ENCODE measurements around the gene PROZ.

The PROZ gene

DNA sequence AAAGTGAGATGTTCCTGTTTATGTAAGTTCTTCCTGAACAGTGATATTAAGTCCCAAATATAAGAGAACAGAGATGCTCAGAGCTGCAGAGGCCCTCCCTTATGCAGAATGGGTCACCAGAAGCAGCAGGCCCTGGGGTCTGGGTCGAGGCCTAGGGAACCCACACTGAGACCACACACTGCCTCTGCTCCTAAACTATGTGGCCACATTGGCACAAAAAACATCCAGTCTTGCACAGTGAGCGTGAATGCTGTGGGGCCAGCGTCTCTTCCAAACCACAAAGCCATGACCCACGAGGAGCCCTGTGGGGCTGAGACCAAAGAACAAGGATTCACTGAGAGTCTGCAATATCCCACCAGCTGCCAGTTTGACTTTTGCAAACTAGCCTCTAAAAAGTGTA is 23.6 kb downstream of the PROZ start:
- DNase-seq: no peak

DNA sequence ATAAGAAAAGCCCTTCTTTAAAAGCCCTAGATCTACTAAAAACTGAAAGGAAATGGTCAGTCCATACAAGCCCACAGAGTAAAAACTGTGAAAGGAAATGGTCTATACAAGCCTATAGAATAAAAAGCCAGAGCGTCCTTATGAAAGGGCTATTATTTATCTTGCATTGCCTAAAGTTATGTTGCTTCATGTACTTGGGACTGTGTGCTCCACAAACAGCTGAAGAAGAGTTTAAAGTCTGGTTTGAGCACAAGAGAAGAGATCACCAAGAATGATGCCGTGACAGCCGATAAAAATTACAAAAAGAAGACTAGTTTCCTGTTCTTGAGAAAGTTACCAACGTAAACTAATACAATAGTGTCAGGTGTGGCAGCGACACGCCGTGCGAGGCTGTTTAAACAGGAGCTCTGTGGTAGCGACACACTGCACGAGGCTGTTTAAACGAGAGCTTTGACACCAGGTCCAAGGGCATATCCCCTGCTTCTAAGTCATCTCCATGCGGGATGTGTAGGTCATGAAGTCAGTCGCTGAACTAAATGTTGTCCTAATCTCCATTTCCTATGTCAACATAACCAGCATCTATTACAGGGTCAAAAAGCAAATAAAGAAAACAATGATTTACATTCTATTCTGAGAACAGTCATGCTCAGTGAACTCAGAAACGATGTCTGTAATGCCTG is 25.1 kb downstream of the PROZ start:
- no peak for DNase-seq

DNA sequence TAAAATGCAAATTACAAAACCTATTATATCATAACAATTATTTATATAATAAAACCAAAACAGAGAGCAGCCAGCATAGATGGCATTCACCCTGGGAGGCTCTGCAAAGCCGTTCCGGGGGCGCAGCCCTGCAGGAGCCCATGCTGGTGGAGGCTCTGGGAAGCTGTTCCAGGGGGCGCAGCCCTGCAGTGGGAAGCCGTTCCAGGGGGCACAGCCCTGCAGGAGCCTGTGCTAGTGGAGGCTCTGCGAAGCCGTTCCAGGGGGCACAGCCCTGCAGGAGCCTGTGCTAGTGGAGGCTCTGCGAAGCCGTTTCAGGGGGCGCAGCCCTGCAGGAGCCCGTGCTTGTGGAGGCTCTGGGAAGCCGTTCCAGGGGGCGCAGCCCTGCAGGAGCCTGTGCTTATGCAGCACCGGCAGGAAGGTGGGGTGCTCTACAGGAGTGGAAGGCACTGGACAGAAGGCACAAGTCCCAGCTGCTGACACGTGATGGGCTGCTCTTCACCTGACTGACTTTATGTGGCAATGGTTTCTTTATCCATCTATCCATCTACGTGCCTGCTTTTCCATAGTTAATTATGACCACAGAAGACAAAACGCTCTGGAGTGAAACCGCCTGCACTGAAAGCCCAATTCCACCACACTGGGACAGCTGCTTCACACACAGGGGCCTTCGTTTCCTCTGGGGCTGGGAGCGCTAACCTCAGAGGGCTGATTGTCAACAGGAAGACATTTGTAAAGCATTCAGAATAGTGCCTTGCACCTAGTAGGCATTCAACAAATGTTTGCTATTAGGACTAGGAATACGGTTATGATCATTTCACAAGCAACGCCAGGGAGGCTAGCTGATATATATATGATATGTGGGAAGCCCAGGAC is 26.4 kb downstream of the PROZ start:
- DNase-seq: no peak

DNA sequence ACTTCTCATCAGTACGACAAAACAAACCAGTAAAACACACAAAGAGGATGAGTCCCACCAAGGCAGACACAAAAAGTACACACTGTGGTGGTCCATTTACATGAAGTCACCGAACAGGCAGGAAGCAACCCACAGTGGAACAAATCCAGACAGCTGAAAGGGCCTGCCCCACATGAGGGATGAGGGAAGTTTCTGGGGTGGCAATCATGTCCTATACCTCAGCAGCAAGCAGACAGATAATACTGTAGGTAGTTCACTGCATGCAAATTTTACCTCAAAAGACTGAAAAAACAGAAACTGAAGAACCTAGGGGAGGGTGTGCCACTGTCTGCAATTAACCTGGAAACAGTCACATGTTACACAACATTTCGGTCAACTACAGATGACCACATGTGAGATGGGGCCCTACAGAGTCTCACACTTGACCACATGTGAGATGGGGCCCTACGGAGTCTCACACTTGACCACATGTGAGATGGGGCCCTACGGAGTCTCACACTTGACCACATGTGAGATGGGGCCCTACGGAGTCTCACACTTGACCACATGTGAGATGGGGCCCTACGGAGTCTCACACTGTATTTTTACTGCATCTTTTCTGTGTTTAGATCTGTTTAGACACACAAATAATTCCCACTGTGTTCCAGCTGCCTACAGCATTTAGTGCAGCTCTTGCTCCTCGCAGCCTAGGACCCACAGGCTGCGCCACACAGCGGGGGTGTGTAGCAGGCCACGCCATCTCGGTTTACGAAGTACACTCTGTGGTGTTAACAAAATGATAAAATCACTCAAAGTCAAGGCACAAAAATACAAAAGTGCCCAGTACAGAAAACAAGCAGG is 27.8 kb downstream of the PROZ start:
- no peak for DNase-seq

DNA sequence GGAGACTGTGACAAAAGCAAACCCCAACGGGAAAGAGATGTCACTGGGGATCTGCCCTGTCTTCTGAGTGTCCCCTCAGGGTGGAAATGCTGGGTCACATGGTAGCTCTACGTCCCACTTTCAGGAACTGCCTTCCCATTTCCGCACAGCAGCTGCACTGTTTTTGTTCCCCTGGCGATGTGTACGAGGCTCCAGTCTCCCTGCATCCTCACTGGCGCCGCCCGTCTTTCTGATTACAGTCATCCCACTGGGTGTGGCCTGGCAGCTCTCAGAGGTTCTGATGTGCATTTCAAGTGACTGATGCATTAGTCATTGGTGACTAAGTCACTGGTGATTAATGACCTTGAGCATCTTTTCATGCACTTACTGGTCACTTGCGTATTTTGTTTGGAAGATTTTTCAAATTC is 28.8 kb downstream of the PROZ start:
- no peak for DNase-seq

DNA sequence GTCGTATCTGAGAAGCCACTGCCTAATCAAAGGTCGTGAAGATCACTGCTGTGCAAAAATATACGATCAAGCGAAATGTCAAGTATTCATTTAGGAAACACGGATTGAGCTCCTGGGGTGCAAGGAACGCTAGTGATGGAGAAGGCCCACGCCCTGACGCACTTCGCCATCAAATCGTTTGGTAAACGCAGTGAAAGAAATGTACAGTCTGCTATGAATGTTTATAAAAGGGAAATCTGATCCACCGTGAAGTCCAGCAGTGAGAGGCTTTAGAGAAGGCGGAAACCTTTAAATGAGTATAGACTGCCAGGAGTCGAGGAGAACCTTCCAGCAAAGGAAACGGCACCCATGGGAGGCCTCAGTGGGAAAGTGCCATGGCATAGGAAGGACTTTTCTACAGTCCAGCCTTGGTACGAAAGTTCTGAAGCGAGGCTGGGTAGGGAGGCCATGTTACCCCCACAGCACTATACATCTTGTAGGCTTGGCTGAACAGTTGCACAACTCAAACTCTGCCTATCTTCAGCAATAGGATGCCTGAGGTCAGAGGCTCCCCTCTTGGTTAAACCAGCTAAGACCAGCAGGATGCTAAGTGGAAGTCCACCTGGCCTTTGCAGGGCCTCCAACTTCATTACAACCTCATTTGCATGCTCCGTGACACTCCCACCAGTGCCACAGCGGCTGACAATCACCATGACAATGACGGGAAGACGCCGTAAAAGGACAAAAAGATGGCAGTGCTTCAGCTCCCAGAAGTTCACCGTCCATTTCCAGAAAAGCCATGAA is 29.6 kb downstream of the PROZ start:
- no peak for DNase-seq

DNA sequence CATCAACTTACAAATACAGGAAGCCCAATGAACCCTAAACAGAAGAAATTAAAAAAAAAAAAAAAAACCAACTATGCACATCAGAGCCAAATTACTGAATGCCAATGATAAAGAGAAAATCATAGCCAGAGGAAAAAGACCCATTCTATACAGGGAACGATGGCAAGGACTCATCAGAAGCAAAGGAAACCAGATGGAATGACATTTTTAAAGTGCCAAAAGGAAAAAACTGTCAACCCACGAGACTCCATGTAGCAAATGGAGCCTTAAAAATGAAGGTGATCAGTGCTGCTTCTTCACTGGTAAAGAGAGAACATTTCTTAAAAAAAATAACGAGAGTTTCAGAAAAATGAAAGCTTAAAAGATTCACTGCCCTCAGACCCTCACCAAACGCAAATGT is 31.7 kb downstream of the PROZ start:
- no peak for DNase-seq

DNA sequence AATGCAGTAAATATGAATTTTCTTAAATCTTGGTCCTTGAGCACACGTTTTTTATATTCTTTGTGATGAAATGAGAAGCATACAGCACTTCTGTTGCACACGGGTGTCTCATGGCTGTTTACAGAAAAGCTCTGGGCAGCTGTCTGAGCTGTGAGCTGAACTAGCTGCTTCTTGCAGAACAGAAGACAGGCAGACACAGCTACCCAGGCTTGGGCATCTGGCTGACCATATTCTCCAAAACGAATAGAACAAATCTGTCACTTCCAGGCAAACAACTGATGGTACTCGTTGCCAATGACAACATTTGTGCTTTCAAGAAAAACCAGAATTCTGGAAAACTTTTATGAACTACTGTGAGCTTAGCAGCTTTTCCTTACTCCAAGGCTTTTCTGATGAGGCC is 33.8 kb downstream of the PROZ start:
- DNase-seq: no peak

DNA sequence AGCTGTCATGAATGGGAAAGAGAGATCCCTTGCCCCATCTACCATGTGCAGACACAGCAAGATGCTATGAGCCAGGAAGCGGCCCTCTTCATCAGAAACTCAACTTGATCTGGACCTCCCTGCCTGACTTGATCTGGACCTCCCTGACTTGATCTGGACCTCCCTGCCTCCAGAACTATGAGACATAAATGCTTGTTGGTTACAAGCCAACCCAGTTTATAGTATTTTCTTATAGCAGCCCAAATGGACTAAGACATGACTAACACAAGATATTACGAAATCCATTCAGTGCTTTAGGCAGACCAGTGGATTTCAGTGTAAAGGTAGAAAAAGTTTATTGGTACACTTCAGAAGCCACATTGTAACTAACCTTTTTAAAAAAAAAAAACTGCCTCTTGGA is 34.5 kb downstream of the PROZ start:
- no peak for DNase-seq

DNA sequence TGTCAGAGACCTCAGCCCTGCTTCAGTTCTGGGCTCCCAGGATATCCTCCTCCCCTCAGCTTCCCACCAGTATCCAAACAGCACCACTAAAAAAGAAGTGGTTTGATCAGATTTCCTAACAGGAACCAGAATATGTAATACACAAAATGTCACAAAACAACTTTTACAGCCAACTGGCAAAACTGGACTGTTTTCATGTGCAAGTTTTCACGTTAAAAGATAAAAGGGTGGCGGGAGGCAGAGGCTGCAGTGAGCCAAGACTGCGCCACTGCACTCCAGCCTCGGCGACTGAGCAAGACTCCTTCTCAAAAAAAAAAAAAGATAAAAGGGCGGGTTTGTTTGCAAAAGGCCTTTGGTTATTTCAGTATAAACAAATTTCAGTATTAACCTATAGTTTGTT is 36.9 kb downstream of the PROZ start:
- no peak for DNase-seq

DNA sequence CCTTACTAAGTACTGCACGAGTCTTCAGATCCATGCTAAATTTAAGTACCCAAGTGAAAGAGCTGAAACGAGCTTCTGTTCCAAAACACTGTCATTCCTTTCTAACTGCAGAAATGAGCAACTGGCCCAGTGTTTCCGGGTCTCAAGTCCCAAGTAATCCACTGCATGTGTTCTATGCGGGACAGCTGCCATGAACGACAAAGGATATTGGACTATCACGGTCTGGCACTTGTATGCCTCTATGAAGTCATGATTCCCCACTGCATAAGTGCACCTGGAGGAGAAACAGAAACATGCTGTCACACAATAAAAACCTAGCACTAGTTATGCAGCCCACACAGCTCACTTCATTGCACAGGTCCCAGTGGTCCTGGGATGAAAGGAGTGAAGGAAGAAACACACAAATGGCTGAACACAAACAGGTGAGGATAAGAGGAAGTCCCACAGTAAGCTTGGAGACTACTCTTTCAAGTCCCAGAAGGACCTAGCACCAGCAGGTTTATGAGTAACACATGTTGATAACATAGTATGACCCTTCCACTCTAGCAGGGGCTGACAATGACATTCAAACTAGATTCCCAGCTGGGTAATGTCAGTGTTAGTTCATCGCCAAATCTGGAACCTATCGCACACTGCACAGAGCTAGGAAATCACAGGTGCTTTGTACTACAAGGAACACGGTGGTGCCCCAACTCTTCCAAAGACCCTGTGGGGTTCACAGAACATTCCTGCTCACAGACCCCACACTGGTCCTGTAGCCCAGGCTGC is 38.7 kb downstream of the PROZ start:
- DNase-seq: no peak

DNA sequence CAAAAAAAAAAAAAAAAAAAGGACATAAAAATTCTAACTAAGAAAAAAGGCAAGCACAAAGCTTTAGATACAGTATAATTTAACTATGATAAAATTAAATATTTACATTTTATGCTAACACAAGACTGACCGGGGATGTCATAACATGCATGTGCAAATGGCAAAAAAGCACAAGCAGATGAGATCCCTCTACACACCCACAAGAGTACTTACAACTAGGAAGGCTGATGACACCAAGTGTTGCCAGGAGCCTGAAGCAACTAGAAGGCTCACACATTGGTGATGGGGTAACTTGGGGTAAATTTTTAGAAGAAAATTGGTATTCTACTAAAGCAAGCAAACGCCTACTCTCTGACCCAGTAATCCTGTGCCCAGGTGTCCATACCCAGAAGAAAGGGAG is 43.4 kb downstream of the PROZ start:
- no peak for DNase-seq

DNA sequence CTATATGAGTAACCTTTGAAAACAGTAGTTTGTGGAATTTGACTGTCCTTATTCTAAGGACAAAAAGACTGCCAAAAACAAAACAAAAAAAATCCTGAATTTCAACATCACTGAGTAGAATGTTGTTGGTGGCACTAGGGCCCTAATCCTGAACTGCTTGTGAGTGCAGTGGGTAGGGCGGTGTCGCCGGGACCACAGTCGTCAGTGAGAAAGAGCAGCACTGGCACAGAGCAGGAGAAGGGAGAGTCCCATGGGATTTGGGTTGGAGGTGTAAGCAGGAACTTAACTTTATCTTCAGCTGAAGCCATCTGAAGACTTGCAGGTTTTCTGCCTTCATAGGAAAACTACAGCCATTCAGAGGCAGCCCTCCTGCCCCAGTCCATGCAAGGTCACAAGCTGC is 44.5 kb downstream of the PROZ start:
- DNase-seq: no peak

DNA sequence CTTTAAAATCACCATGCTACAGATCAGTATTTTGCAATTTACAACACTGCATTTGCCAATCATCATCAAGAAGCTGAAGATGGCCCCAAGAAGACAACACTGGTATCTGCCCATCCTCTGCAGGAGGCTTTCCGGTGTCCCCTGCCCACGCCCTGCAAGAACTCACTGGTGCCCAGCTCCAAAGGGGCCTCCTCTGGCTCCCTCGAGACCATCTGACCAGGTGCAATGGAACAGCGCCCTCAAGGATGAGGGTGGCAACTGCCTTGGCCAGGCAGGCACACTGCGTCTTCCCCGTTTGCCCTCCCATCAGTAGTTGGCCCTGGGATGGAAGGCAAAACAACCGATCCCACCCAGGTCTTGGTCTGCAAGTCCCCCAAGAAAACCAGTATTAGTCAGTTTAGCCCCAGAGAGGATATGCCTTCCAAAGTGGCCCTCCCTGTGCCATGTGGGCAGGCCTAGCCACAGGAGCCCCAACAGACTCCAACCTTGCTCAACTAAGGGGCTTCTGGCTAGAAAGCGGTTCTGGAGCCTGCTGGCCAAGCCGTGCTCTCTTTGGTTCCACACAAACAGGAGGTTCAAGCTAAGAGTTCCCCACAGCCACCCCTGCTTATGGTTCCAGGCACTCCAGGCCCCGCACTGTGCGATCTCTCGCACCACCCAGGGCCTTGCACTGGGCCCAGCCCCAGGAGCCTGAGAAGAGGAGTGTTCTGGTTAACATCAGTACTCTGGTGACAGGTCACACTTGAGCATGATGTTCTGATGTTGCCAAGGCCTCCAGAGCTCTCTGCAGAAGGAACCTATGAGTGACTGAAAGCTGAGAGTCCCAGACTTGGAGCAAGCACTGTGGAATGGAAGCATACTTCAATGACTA is 45.3 kb downstream of the PROZ start:
- DNase-seq: no peak

DNA sequence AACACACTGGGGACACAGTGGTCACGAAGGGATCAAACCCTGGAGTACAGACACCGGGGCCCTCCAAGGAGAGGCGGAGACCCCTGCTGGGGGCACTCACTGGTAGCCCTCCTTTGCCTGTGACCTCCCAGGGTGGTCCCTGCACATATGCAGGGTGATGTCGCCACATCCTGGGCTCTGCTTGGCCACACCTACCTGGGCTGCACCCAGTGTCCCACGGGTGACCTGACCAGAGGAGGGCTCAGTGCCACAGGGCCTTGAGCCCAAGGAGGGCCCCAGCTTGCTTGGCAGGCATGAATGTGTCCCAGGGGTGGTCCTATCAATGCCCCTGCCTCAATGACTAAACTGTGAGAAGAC is 45.9 kb downstream of the PROZ start:
- no peak for DNase-seq

DNA sequence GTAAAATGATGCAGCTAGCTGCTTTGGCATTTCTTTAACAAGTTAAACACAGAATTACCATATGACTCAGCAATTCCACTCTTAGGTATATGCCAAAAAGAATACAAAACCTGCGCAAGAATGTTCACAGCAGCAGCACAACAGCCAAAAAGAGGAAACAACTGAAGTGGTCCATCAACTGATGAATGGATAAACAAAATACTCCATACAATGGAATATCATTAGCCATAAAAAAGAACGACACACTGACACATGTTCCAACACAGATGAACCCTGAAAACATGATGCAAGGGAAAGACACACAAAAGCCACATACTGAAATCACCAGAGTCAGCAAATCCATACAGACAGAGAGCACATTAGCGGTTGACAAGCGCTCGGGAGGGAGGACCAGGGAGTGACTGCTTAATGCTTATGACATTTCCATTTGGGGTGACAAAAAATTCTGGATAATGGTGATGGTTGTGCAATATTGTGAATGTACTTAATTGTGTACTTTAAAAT is 47.0 kb downstream of the PROZ start:
- DNase-seq: no peak

DNA sequence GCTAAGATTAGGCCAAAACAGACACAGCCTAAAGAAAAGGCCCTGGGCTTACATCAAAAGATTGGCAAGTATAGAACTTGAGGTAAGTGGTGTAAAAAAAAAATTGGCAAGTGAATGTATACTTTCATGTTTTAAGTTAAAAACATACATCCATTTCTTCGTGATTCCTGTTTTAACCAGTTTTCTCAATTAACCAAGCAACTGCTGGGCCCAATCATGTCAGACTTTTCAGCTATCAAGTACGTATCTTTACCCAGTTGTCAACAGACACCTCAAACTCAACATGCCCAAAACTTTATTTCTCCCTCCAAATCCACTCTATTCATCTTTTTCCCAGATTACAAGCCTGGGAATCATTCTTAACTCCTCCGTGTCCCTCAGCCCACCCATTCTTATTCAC is 49.0 kb downstream of the PROZ start:
- DNase-seq: no peak

DNA sequence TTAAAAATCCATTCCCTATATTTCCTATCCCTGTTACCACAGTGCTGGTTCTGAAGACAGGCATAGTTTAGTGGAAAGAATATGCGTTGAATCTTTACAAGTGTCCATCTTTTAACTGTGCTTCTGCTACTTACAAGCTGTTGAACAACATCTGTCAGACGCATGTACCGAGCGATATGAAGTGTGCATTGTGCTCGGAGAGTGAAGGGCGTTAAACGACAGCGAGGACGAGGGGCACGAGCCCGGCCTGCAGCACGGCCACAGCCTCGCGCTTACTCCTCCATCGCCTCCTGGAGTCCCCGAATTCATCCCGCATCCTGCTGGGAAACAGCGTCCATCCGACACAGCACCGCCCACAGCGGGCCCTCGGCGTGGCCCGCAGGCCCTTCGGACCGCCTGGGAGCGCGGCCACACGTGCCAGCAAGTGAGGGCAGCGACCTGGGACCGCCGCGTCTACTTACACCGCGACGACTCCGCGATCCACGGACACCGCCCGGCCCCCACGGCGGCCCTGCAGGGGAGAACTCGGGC is 49.5 kb downstream of the PROZ start:
- no peak for DNase-seq

DNA sequence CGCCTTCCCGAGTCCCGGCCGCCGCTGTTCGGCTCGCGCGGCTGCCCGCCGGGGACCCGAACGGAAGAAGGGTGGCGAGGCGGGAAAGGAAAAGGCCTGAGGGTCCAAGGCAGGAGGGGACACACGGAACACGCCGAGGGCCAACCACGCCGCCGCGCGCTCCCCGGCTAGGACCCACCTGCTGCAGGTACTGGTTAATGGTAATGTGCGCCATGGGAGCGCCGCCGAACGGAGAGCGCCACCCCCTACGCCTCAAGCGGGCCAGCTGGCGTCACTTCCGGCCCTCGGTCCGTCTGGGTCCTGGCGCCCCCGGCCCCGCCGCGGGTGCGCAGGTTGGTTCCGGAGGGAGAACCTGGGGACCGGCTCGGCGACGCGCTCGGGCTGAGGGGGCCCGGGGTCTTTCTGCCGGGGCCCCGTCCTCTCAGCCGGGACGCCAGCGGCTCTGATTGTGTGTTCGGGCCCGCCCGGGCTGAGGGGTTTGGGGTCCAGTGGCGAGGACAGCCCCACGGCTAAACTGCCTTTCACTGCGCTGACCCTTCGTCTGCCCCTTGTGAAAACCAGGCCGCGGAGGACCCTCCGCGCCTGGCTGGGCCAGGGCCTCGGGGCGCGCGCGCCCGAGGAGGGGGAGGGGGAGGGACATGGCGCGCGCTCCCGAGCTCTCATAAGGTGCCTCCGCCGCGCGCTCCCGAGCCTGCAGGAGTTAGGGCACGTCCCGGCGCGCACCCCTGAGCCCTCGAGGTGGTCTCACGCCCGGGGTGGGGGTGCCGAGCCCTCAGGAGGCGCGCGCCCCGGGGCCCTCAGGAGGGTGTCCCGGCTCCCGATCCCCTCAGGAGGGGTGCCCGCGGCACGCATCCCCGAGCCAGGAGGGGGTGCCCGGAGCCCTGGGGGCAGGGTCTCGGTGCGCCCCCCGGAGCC is 50.2 kb downstream of the PROZ start, which contains the start of gene PCID2:
Gene PCID2, minus strand, starts transcription at position 249 of the 915 bp plus-strand sequence. Its CDS starts 35 bp downstream, at position 214.
- DNase-seq: peak; percentile 14

All from NCI-H2029 treated with DMSO at 0.1 percent for 48 hours (cell line).